ENCODE data around the gene MTNR1A.
"Not testable (repeated sequence)": the region's sequence is repeated elsewhere in the genome, so short reads cannot be mapped to it uniquely, and the experiment has no call there.

The MTNR1A gene

DNA sequence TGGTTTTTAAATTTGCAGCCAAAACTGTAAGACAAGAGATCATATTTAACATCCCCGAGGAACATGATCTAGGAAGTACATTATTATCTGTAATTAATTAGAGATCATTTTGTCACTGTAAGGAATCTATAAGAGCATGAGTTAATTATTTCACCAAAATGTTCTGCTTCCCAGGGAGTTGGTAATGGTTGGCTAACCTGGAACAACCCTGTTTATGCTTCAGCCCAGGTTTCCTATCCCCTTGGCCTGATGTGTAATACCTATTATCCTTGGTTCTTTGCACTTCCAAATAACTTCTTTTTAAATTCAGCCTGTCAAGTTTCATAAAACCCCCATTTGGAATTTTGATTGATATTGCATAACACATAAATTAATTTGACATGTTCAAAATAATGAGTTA is 6.4 kb upstream of the MTNR1A start:
- DNase-seq (ENCODE audit: low spot score): no peak

- DNase-seq (ENCODE audit: low spot score): no peak
These were observed 5.3 kb upstream of the MTNR1A start for GRCh38 chr4:186560647-186561046.

DNA sequence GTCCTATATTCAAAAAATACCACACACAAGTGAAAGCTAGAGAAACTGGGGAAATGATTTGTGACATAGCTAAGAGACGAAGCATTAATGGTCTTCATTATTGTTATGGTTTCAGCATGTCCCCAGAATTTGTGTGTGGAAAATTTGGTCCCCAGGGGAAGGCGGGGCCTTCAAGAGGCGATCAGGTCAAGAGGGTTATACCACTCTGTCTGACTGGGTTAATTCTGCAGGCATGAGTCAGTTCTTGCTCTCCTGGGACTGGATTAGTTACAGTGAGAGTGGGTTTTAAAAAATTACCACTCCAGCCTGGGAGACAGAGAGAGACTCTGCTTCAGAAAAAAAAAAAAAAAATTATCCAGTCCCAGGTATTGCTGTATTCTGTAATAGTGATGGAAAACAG is 2.1 kb upstream of the MTNR1A start:
- DNase-seq (ENCODE audit: low spot score): no peak

DNA sequence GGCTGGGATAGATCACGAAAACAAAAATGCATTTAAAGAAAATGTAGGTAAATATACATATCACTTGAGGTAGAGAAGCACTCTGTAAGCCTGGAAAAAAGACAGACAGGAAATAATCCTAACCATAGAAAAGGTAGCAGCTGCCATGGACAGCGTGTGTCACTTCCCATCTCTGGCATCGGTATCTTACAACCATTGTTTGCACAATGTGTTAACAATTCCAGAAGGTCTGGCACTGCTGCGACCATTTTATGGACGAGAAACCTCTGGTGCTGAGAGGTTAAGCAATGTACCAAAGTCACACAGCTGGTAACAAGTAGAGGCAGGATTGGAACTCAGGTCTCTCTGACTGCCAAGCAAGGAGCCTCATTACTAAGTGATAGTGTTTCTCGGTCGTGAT is 1.7 kb upstream of the MTNR1A start:
- no peak for DNase-seq (ENCODE audit: low spot score)

DNA sequence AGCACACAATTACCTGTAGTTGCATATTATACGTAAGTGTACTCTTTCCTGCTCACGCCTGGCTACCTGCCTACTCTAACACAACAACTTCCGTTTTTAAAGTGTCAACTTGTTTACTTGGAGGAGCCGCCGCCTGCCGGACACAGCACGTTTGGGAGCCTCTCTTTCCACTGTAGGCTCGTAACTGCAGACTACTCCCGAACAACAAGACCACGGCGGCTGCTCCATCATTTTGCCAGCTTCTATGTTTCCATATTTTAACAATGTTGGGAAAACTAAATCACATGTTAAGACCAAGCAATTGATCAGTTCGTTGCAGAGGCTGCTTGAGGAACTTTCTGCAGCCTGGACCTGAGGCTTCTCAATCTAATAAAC is 841 bp downstream of the MTNR1A start:
- no peak for DNase-seq (ENCODE audit: low spot score)

DNA sequence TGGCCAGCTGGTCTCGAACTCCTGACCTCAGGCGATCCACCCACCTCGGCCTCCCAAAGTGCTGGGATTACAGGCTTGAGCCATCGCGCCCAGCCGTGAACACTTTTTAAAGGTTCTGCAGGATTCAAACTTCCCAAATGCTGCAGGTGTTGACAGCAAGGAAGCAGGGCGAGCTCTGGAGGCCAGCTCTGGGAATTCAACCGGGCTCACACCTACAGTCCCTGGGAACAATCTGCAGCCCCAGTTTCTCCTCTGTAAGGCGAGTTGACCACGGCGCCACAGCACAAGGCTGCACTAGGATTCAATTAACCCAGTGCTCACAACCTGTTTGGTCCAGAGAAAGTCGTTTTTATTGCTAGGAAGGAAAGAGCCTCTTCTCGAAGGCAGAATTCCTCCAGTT is 1.6 kb downstream of the MTNR1A start:
- no peak for DNase-seq (ENCODE audit: low spot score)

DNA sequence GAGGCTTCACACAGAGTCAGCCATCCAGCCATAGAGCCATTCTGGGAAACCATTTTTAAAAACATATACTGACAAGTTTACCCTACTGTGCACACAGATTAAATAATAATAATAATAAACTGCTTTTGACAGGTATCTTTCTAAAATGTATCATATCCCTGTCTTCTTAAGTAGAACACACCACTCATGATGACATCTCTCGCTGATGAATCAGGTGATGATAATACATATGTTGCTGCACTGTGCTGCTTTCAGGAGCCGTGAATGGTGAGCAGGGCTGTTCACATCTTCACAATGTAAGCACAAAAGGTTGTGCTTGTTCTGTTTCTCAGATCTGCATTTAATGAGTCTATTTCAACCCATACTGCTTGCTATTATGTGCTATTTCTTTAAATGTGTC is 3.5 kb downstream of the MTNR1A start:
- DNase-seq (ENCODE audit: low spot score): no peak

GRCh38 chr4:186545436-186545835 is 9.9 kb downstream of the MTNR1A start:
- no peak for DNase-seq (ENCODE audit: low spot score)

DNA sequence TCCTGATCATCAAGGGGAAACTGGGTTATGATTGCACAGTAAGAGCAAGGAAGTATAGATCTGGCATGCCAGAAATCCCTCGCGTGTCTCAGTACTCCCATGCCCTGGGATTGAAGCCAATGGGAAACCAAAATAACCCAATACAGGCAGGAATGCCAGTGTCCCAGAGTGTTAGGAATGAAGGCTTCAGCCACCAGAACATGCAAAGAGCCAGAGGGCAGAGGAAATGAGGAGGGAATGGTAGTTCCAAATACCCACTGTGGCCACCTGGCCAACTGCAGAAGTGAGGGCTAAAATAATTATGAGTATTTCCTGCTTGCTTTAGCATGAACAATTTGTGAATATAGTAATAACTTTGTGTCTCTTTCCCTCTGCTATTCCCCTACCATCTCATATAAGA is 12.2 kb downstream of the MTNR1A start:
- no peak for DNase-seq (ENCODE audit: low spot score)

DNA sequence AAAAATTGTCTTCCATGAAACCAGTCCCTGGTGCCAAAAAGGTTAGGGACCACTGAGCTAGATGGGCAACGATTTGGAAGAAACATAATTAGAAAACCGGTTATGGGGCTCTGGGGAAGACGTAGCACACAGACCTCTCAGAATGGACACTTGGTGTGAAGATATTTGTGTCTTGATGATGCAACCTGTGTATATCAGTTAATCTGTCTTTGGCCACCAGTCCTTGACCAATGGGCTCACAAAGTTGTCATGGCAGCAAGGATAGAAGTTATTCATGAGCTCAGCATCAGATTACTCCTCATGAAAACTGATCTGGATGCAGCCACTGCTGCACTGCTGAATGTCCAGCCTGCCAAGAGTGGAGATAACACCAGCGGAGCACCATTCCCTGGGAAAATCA is 13.6 kb downstream of the MTNR1A start:
- no peak for DNase-seq (ENCODE audit: low spot score)

DNA sequence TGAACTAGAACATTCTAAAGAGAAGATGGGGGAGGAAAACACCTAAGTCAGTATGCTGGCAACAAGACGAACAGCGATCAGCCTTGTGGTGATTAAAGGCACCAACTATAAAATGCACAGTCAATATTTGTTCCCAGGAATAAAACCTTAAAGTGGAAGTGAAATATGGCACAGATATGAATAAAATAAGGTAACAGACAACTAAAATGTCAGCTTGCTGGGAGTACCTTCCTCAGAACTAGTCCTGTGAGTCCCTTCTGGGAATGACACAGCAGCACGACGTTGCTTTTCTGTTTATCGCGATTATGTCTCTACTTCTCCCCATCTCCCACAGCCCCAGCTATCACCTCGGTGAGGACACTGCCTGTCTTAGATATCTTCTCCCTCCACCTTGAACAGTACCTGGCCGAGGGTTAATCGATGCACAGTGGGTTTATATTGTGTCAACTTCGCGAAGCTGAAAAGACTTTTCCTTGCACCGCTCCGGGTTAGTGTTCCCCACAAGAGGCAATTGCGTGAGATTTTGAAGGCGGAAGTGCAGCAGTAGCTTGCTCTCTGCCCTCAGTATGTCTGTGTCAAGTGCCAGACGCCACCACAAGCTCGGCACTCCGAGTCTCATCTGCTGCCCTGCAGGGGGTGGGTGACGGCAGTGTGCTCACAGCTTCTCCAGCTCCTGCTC is 17.4 kb downstream of the MTNR1A start:
- no peak for DNase-seq (ENCODE audit: low spot score)

DNA sequence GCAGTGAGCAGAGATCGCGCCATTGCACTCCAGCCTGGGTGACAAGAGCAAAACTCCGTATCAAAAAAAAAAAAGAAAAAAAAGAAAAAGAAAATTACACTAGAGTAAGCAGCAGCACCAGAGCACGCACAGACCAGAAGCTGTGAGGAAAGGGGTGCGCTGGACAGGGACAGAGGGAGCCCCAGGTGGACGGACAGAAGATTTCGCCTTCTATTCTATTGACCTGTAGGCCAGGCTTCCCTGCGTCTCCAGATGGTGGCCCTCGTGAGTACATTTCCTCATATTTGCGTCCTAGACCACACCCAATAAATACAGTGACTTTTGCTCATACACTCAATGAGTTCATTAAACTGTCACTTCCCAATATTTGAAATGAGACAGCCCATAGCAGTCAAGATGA is 19.1 kb downstream of the MTNR1A start:
- DNase-seq (ENCODE audit: low spot score): no peak

DNA sequence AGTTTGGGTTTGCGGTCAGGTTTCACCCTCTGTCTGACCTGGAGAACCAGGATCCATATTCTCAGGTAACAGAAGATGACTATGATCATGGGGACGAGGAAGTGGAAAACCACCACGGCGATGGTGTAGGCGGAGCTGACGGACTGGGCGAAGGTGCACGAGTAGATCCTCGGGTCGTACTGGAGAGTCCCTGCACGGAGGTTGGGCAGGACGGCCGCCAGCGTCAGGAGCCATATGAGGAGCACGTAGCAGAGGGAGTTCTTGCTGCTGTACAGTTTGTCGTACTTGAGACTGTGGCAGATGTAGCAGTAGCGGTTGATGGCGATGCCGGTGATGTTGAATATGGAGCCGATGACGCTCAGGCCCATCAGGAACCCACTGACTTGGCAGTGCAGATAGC is 21.3 kb downstream of the MTNR1A start:
- no peak for DNase-seq (ENCODE audit: low spot score)

- not testable (repeated sequence) for DNase-seq (ENCODE audit: low spot score)
These were observed 31.4 kb downstream of the MTNR1A start for GRCh38 chr4:186523927-186524326.

- no peak for DNase-seq (ENCODE audit: low spot score)
These were observed 39.1 kb downstream of the MTNR1A start for GRCh38 chr4:186516287-186516686.

DNA sequence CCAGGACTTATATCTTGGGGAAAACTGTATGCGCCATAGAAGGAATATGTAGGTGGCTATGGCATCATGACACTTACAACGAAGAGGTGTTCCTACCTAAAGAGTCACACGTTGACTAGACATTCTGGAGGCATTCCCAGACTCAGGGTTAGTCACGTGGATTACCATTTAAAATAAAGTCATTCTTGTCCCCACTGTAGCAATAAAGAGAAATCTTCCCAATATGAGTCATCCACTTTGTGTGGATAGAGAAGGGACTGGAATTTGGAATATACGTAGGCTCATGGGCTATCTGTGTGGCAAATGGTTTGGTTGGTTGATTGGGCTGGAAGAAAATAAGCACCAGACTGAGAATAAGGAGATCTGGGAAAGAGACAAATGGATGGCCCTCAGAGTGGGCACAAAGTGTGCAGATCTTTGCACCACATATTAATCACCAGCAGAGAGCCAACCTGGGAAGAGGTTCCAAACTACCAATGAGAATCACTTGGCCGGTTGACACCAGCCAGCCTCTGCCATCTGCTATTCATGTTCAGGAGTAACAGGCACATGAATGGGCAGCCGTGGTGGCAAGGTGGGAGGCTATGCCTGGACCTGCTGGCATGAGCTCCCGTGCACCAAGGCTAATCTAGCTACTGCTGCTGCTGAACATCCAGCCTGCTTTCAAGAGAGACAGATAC is 41.0 kb downstream of the MTNR1A start:
- DNase-seq (ENCODE audit: low spot score): no peak

GRCh38 chr4:186504771-186505170 is 50.6 kb downstream of the MTNR1A start:
- DNase-seq (ENCODE audit: low spot score): not testable (repeated sequence)

- DNase-seq (ENCODE audit: low spot score): no peak
These were observed 53.1 kb downstream of the MTNR1A start for GRCh38 chr4:186502231-186502630.

- no peak for DNase-seq (ENCODE audit: low spot score)
These were observed 53.8 kb downstream of the MTNR1A start for GRCh38 chr4:186501554-186501953.

DNA sequence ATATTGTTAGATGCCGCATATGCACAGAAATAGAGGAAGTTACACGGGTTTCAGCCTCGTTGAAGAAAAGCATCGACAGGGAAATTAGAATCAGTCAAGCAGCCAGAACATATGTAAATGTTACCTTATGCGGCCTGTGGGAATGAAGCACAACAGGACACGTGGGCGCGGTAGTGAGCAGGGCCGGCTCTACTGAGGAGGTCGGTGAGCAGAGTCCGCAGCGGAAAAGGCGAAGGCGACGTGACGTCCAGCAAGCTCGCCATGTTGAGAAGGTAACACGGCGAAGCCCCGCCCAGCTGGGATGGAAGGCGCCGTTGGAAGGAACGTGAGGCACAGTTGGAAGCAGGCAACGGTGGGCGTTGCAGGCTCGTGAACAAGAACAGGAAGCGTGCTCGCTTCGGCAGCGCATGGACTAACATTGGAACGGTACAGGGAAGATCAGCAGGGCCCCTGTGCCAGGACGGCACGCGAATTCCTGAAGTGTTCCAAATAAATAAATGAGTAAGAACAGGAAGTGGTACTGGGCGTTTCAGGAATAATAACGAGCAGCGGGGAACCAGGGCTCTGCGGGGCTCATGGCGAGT is 54.6 kb downstream of the MTNR1A start:
- DNase-seq (ENCODE audit: low spot score): no peak

DNA sequence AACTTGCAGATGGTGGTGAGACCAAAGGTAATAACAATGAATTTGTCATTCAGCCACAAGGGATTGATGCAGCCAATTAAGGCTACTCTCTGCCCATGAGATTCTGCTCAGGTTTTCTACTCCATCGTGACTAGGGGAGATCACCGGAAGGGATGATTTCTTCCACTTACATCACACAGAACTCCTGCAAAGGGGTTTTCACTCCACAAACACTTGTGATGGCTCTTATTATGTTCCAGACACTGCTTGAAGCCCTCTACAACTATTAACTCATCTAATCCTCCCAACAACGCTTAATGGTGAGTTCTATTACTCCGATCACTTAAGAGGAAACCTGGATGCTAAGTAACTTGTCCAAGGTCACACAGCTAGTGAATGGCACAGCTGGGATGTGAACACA is 55.9 kb downstream of the MTNR1A start:
- no peak for DNase-seq (ENCODE audit: low spot score)

DNA sequence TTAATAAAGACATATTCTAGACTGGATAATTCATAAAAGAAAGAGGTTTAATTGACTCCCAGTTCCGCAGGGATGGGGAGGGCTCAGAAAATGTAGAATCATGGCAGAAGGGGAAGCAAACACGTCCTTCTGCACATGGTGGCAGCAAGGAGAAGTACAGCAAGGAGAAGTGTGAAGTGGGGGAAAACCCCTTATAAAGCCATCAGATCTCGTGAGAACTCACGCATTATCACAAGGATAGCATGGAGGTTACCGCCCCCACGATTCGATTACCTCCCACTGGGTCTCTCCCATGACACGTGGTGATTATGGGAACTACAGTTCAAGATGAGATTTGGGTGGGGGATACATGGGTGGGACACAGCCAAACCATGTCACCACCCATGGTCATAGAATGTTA is 58.3 kb downstream of the MTNR1A start:
- no peak for DNase-seq (ENCODE audit: low spot score)

DNA sequence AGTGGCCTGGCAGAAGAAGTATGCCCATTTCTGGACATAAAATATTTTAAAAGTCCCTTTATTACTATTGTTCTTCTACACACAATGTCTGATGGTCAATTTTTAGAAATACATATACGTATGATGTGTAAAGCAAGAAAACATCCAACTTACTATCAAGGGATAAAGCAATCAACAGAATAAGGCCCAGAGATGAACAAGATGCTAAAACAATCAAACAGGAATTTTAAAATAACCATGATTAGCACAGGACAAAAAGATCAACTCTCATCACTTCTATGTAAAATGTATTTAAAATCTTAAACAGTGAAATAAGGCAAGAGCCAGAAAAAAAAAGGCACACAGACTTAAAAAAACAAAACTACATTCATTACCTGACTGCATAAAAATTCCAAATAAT is 60.9 kb downstream of the MTNR1A start:
- no peak for DNase-seq (ENCODE audit: low spot score)

GRCh38 chr4:186487726-186488125 is 67.6 kb downstream of the MTNR1A start:
- DNase-seq (ENCODE audit: low spot score): no peak

Data from CD4-positive, alpha-beta T cell treated with Interleukin-2 at 100 ng/mL for 4 hours (primary cell).